ENCODE results near the gene TYROBP.
A peak's percentile ranks its signal among the peaks of the same experiment; 100 is the strongest.
"Not testable (repeated sequence)": the region's sequence is repeated elsewhere in the genome, so short reads cannot be mapped to it uniquely, and the experiment has no call there.

The TYROBP gene

DNA sequence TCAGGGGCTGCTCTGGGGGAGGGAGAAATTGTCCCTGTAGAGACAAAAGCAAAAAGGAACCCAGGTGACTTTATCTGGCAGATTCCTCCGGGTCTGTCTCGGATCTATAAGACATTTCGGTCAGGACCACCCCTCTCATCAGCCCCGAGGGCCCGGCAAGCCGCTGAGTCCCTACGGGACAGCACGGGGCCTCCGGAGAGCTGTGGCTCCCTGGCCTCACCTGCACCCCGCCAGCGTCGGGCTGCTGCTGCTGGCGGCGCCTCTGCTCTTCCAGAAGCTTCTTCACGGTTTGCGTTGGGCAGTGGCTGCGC lies 9.6 kb downstream of the TYROBP start:
- DNase-seq: no peak

GRCh38 chr19:35897706-35898451 lies 10.2 kb downstream of the TYROBP start:
- DNase-seq: no peak

- no peak for DNase-seq
Measured at GRCh38 chr19:35896643-35897040, 11.5 kb downstream of the TYROBP start.

GRCh38 chr19:35895911-35896642 lies 12.0 kb downstream of the TYROBP start:
- no peak for DNase-seq

- DNase-seq: no peak
Measured at GRCh38 chr19:35894342-35894741, 13.8 kb downstream of the TYROBP start.

- DNase-seq: not testable (repeated sequence)
Measured at GRCh38 chr19:35891819-35892218, 16.3 kb downstream of the TYROBP start.

DNA sequence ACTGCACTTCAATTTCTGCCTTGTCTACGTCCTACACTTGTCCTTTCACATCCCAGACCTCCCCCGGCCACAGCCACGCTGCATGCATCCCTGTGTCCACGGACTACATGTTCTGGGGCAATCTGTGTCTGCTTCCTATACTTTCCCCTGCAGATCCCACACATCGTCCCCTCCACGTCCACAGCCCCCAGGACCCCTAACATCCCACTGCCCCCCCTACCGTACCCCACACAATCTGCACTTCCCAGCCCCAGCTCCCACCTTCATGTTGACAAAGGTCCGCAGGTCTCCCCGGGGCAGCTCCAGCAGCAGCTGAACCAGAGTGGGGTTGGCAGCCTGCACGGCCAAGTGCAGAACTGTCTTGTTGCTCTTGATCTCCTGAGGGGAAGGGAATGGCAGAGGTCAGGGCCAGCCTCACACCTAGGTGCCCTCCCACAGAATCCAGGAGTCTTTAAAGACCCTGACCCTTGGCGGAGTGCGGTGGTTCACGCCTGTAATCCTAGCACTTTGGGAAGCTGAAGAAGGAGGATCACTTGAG lies 17.9 kb downstream of the TYROBP start:
- DNase-seq: no peak

DNA sequence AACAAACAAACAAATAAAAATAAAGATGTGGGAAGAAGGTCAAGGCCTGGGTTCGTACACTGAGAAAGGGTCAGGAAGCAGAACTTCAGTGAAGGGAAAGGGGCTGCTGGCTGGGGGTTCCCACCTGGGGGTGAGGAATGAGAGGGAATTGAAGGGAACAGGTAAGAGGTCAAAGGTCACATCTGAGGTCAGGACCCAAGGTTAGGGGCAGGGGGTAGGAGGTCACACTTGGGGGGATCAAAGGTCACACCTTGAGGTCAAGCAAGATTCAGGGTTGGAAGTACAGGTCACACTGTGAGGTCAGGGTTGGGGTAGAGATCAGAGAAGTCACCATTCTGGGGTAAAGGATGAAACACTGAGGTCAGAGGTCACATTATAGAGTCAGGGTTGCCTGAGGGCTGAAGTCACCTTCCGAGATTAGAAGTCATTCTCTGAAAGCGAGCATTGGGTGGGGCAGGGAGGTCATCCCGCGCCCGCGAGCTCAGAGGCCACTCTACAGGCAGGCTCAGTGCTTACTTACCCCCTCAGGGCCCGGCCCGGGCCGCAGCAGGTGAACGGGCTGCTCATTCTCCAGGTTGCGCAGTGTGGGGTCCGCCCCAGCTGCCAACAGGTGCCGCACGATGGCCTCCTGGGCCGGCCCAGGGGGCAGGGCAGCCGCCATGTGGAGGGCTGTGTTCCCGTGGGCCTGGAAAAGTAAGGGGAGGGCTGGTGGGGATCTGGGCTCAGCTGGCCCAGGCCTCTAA lies 18.6 kb downstream of the TYROBP start:
- no peak for DNase-seq

GRCh38 chr19:35888398-35888797 lies 19.7 kb downstream of the TYROBP start:
- DNase-seq: no peak

- no peak for DNase-seq
Measured at GRCh38 chr19:35887197-35887596, 20.9 kb downstream of the TYROBP start.

- DNase-seq: no peak
Measured at GRCh38 chr19:35885904-35886303, 22.2 kb downstream of the TYROBP start.

DNA sequence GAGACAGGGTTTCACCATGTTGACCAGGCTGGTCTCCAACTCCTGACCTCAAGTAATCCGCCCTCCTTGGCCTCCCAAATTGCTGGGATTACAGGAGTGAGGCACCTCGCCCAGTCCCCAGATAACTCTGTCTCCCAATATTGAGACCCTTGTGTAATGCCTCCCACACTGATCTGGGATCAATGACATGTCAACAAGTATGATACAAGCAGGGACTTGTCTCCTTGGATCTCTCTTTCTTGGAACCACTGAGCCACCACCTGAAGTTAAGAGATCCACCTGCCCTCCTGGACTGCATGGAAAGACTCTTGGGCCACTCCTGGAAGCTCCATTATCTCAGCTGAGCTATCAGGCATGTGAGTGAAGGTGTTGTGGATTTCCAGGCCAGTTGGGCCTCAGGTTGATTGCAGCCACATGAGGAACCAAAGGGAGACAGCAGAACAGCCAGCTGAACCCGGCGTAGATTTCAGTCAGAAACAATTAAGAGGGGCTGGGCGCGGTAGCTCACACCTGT lies 22.8 kb downstream of the TYROBP start:
- DNase-seq: no peak

GRCh38 chr19:35883882-35884281 lies 24.2 kb downstream of the TYROBP start:
- no peak for DNase-seq

DNA sequence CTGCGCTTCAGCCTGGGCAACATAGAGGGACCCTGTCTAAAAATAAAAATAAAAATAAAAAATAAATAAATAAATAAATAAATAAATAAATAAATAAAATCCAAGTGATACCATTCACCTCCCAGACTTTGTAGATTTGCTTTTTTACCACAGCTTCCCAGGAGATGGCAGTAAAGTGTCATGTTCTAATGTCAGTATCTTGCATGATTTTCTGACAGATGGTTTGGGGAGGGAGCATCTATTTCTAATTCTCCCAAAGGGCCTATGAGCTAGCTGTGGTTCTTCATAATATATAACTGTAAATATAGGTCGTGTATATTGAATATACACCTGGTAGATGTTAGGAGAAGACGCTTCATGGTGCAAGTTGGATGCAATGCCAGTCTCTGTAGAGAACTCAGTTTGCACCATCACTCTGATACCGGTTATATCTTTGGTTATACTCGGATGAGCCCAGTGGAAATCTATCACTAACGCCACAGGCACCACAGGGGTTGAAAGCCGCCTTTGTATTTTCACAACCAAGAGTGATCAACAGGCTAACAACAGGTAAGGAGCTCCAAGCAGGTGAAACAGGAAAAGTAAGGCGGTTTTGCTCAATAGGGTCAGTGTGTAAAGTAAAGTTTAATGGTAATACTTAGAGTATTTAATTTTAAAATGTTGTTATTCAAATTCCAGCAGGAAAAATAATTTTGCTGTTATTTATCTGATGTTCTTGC lies 25.8 kb downstream of the TYROBP start:
- peak; percentile 53 for DNase-seq

GRCh38 chr19:35879770-35880317 lies 28.3 kb downstream of the TYROBP start:
- peak; percentile 88 for DNase-seq

- DNase-seq: no peak
Measured at GRCh38 chr19:35879068-35879467, 29.0 kb downstream of the TYROBP start.

GRCh38 chr19:35874392-35874930 lies 33.6 kb downstream of the TYROBP start:
- DNase-seq: no peak

- DNase-seq: no peak
Measured at GRCh38 chr19:35872180-35872579, 35.9 kb downstream of the TYROBP start.

DNA sequence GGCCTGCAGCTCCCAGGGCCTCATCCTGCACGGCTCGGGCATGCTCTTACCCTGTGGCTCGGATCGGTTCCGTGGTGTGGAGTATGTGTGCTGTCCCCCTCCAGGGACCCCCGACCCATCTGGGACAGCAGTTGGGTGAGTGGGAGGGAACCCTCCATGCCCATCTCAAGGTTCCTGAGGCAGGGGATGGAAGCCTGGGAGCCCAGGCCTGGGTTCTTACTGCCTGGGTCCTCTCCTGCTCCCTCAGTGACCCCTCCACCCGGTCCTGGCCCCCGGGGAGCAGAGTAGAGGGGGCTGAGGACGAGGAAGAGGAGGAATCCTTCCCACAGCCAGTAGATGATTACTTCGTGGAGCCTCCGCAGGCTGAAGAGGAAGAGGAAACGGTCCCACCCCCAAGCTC lies 36.5 kb downstream of the TYROBP start:
- no peak for DNase-seq

DNA sequence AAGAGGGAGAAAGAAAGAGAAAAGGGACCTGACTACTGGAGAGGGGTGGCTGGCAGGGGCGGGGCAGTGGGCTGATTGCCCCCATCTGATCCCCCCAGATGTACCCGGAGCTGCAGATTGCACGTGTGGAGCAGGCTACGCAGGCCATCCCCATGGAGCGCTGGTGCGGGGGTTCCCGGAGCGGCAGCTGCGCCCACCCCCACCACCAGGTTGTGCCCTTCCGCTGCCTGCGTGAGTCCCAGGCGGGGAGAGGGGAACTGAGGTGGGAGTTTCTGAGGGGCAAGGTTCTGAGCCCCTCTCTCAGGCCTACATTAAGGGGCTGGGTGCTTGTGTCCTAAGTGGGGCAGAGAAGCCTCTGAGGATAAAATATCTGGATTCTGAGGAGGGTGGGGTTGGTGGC lies 37.3 kb downstream of the TYROBP start:
- DNase-seq: no peak

GRCh38 chr19:35870124-35870736 lies 37.9 kb downstream of the TYROBP start:
- not testable (repeated sequence) for DNase-seq

Measured in retina (tissue), 1 donor.